Smooth muscle cell (in vitro differentiated cells): Measurements from ENCODE around the gene PRKG2. TPM values are rescaled to one million over a fixed set of nuclear protein-coding genes. Genes with fewer than 3 reads are reported as not detected.

Experiments
- DNase-seq: peaks from one replicate; lab custom pipeline; 2025; ENCODE audit not compliant: unreplicated experiment; lab: John Stamatoyannopoulos, UW
- H2AFZ ChIP-seq: fragments of 200-600 bp; sonication (generic); 2 replicates; pipeline ENCODE4 v1.6.0; 2016; ENCODE audit warnings: antibody characterized with exemption, low read depth, mild to moderate bottlenecking
- H3F3A ChIP-seq: fragments of 200-600 bp; sonication (generic); 2 replicates; pipeline ENCODE4 v1.6.0; 2017; ENCODE audit warnings: antibody characterized with exemption, low read depth
- H3K27ac ChIP-seq: fragments of 200-600 bp; sonication (generic); 2 replicates; pipeline ENCODE4 v1.5.1; 2016; ENCODE audit warnings: low read depth, mild to moderate bottlenecking
- H3K27me3 ChIP-seq: fragments of 200-600 bp; sonication (generic); 2 replicates; pipeline ENCODE4 v1.6.1; 2016; ENCODE audit warnings: low read depth, mild to moderate bottlenecking
- H3K36me3 ChIP-seq: fragments of 200-600 bp; sonication (generic); 2 replicates; pipeline ENCODE4 v1.5.1; 2016; ENCODE audit warnings: low read depth
- H3K4me1 ChIP-seq: fragments of 200-600 bp; sonication (generic); 2 replicates; pipeline ENCODE4 v1.5.1; 2016; ENCODE audit warnings: low read depth
- H3K4me2 ChIP-seq: fragments of 200-600 bp; sonication (generic); 2 replicates; pipeline ENCODE4 v1.6.0; 2016; ENCODE audit warnings: mild to moderate bottlenecking
- H3K4me3 ChIP-seq: fragments of 200-600 bp; sonication (generic); 2 replicates; pipeline ENCODE4 v1.5.1; 2016; ENCODE audit warnings: mild to moderate bottlenecking
- H3K79me2 ChIP-seq: fragments of 200-600 bp; sonication (generic); 2 replicates; pipeline ENCODE4 v1.6.0; 2016; ENCODE audit warnings: low read depth, mild to moderate bottlenecking
- H3K9ac ChIP-seq: fragments of 200-600 bp; sonication (generic); 2 replicates; pipeline ENCODE4 v1.6.0; 2016; ENCODE audit warnings: low read depth
- H3K9me3 ChIP-seq: fragments of 200-600 bp; sonication (generic); replicated peaks from 2 replicates; pipeline ENCODE4 v1.5.1; 2016; ENCODE audit warnings: low read depth
- H4K20me1 ChIP-seq: fragments of 200-600 bp; sonication (generic); 2 replicates; pipeline ENCODE4 v1.6.0; 2016; ENCODE audit warnings: low read depth
- CTCF ChIP-seq: fragments of 200-600 bp; sonication (generic); IDR thresholded peaks from 2 replicates; pipeline ENCODE4 v1.5.1; 2017; ENCODE audit warnings: borderline replicate concordance, mild to moderate bottlenecking, antibody characterized with exemption; ENCODE audit not compliant: insufficient read depth, poor library complexity, severe bottlenecking
- WGBS: methylation state at CpG from one replicate; pipeline ENCODE4 v1.1.7; 2016; ENCODE audit warnings: low lambda C conversion rate; 5-methylcytosine and 5-hydroxymethylcytosine counted together
- polyA plus RNA-seq: library from polyadenylated mRNA; unstranded; fragments of >200 nt; fragmentation: Nextera tagmentation; extraction: Ambion mirVana; gene quantifications from 2 replicates; pipeline ENCODE4 v1.2.1, GENCODE V29; 2016
- total RNA-seq: library from RNA; depleted of rRNA; stranded (reverse); fragments of >200 nt; gene quantifications from 2 replicates; pipeline ENCODE4 v1.2.3, GENCODE V29; 2014

Gene PRKG2
- total and polyA plus RNA-seq, 2 experiments from 2014 or later, result 0.09 TPM; not detected in 1

GRCh38 chr4:81038636-81039350, 176.2 kb downstream of the PRKG2 start:
- Histone ChIP-seq H3K27me3 (peaks cover 65% of the 10 kb centered on the region), H3K4me3 (no peak overlapping the region), H3K36me3 (no peaks in the 10 kb centered on the region), H3F3A (no peaks in the 10 kb centered on the region), H3K9ac (no peak overlapping the region), H3K4me2 (no peak overlapping the region), H2AFZ (no peak overlapping the region), H3K9me3 (no peaks in the 10 kb centered on the region), H3K27ac (no peak overlapping the region), H4K20me1 (no peaks in the 10 kb centered on the region), H3K79me2 (no peaks in the 10 kb centered on the region), H3K4me1 (no peaks in the 10 kb centered on the region)
- no peak for DNase-seq
- TF ChIP-seq CTCF, result no peak
- 50% methylated on average over 1 of the region's 1 CpG for WGBS

Other genes starting within 250 kb of the PRKG2 start
- not detected in 2 replicates for gene BMP3, start 184.5 kb downstream of the PRKG2 start, total RNA-seq
- not detected in 2 replicates for gene BMP3, start 184.5 kb downstream of the PRKG2 start, polyA plus RNA-seq